HepG2 (cell line): ENCODE data around the gene PDLIM7. TPM values are rescaled to one million over a fixed set of nuclear protein-coding genes. Genes with fewer than 3 reads are reported as not detected.

ENCODE experiments used
- AGO1 ChIP-seq: fragments of 200-400 bp; formaldehyde crosslinking; IDR thresholded peaks from 2 replicates; pipeline ENCODE4 v1.6.1; 2017; ENCODE audit warnings: mild to moderate bottlenecking, low read depth, low read length, moderate library complexity; ENCODE audit not compliant: poor library complexity, severe bottlenecking
- BCL3 ChIP-seq: sonication (generic); formaldehyde crosslinking; IDR thresholded peaks from 2 replicates; pipeline ENCODE4 v1.5.1; 2020; ENCODE audit warnings: mild to moderate bottlenecking, missing genetic modification reagents, moderate library complexity
- CBFB ChIP-seq: sonication (generic); formaldehyde crosslinking; IDR thresholded peaks from 2 replicates; pipeline ENCODE4 v1.4.0; 2020; ENCODE audit warnings: missing genetic modification reagents
- CHCHD3 ChIP-seq: sonication (generic); formaldehyde crosslinking; IDR thresholded peaks from 2 replicates; pipeline ENCODE4 v1.8.0; 2022; ENCODE audit warnings: mild to moderate bottlenecking, missing genetic modification reagents, moderate library complexity
- GABPB1 ChIP-seq: IDR thresholded peaks from 2 replicates; pipeline ENCODE4 v1.6.1; 2016; ENCODE audit warnings: mild to moderate bottlenecking, missing genetic modification reagents, moderate library complexity, missing compliant biosample characterization
- GLMP ChIP-seq: sonication (generic); formaldehyde crosslinking; IDR thresholded peaks from 2 replicates; pipeline ENCODE4 v1.9.0; 2021; ENCODE audit warnings: missing genetic modification reagents, mild to moderate bottlenecking, borderline replicate concordance
- KAT8 ChIP-seq: IDR thresholded peaks from 2 replicates; pipeline ENCODE4 v1.6.1; 2016; ENCODE audit warnings: missing genetic modification reagents, missing compliant biosample characterization
- KMT2A ChIP-seq: sonication (generic); formaldehyde crosslinking; IDR thresholded peaks from 2 replicates; pipeline ENCODE4 v1.4.0; 2020; ENCODE audit warnings: missing genetic modification reagents
- LCORL ChIP-seq, 2 experiments: fragments of 450-650 bp in 1 of 2; sonication (generic) in 1 of 2; formaldehyde crosslinking in 1 of 2; IDR thresholded peaks; 2 replicates each; pipeline versions ENCODE4 v1.5.0 to v1.6.1; 2017 to 2020; ENCODE audit warnings: antibody characterized with exemption in 1 of 2, missing genetic modification reagents in 1 of 2
- NONO ChIP-seq, 2 experiments: fragments of 450-650 bp in 1 of 2; sonication (generic) in 1 of 2; formaldehyde crosslinking in 1 of 2; IDR thresholded peaks in 1 of 2; conservative IDR thresholded peaks in 1 of 2; 2 replicates each; pipeline versions ENCODE4 v1.6.1 to v1.8.0; 2017 to 2022; ENCODE audit warnings: mild to moderate bottlenecking in 1 of 2, missing genetic modification reagents in 1 of 2, moderate library complexity in 1 of 2
- PHF8 ChIP-seq: sonication (generic); formaldehyde crosslinking; IDR thresholded peaks from 2 replicates; pipeline ENCODE4 v1.5.0; 2020; ENCODE audit warnings: missing genetic modification reagents
- POLR2A ChIP-seq, 2 experiments: IDR thresholded peaks; 2 replicates each; pipeline ENCODE4 v1.6.1; 2011; ENCODE audit warnings: low read depth in 2 of 2, low read length in 2 of 2, mild to moderate bottlenecking in 1 of 2, moderate library complexity in 1 of 2; ENCODE audit not compliant: insufficient read depth in 1 of 2
- POLR2G ChIP-seq: fragments of 200-400 bp; formaldehyde crosslinking; IDR thresholded peaks from 2 replicates; pipeline ENCODE4 v1.6.1; 2018; ENCODE audit warnings: mild to moderate bottlenecking, low read depth, low read length, moderate library complexity
- PPARG ChIP-seq: conservative IDR thresholded peaks from 2 replicates; pipeline ENCODE4 v1.6.1; 2016; ENCODE audit warnings: missing biosample characterization, missing genetic modification reagents
- SPEN ChIP-seq: sonication (generic); formaldehyde crosslinking; IDR thresholded peaks from 2 replicates; pipeline ENCODE4 v1.5.1; 2020; ENCODE audit warnings: low read depth, mild to moderate bottlenecking, missing genetic modification reagents
- STAG1 ChIP-seq: sonication (generic); formaldehyde crosslinking; IDR thresholded peaks from 2 replicates; pipeline ENCODE4 v1.4.0; 2020; ENCODE audit warnings: missing genetic modification reagents
- THRA ChIP-seq: sonication (generic); formaldehyde crosslinking; IDR thresholded peaks from 2 replicates; pipeline ENCODE4 v1.4.0; 2020; ENCODE audit warnings: missing genetic modification reagents, borderline replicate concordance
- ZBTB26 ChIP-seq: IDR thresholded peaks from 2 replicates; pipeline ENCODE4 v1.6.1; 2016; ENCODE audit warnings: missing compliant biosample characterization, missing genetic modification reagents, borderline replicate concordance
- ZC3H13 ChIP-seq: sonication (generic); formaldehyde crosslinking; IDR thresholded peaks from 2 replicates; pipeline ENCODE4 v1.8.1; 2023; ENCODE audit warnings: mild to moderate bottlenecking, missing genetic modification reagents, moderate library complexity
- ZNF343 ChIP-seq: sonication (generic); formaldehyde crosslinking; IDR thresholded peaks from 2 replicates; pipeline ENCODE4 v1.4.0; 2020; ENCODE audit warnings: mild to moderate bottlenecking, missing genetic modification reagents
- ZNF430 ChIP-seq: sonication (generic); formaldehyde crosslinking; IDR thresholded peaks from 2 replicates; pipeline ENCODE4 v1.9.0; 2021; ENCODE audit warnings: mild to moderate bottlenecking, missing genetic modification reagents
- ZNF431 ChIP-seq: sonication (generic); formaldehyde crosslinking; IDR thresholded peaks from 2 replicates; pipeline ENCODE4 v1.9.0; 2022; ENCODE audit warnings: missing genetic modification reagents, low read depth, mild to moderate bottlenecking, borderline replicate concordance
- ZNF564 ChIP-seq: sonication (generic); formaldehyde crosslinking; IDR thresholded peaks from 2 replicates; pipeline ENCODE4 v1.8.1; 2023; ENCODE audit warnings: mild to moderate bottlenecking, missing genetic modification reagents
- ZNF879 ChIP-seq: sonication (generic); formaldehyde crosslinking; IDR thresholded peaks from 2 replicates; pipeline ENCODE4 v1.8.1; 2023; ENCODE audit warnings: missing genetic modification reagents
- polyA plus RNA-seq, 8 experiments: library from polyadenylated mRNA; depleted of rRNA in 3 of 8; stranded (reverse) in 7 of 8; unstranded in 1 of 8; fragments of >200 nt; fragmentation: Illumina TruSeq in 4 of 8; extraction: Trizol in 4 of 8; gene quantifications; 2 replicates each; pipeline versions ENCODE4 v1.2.1 to v1.2.3, GENCODE V29; 2011 to 2016; ENCODE audit warnings: low read depth in 4 of 8, missing spikeins in 1 of 8, mixed read lengths in 1 of 8; ENCODE audit not compliant: insufficient read depth in 1 of 8
- total RNA-seq, 5 experiments: library from RNA; depleted of rRNA; stranded (reverse); fragments of >200 nt; fragmentation: Illumina TruSeq; extraction: Trizol; gene quantifications; 2 replicates each; pipeline ENCODE4 v1.2.3, GENCODE V29; 2016; ENCODE audit warnings: low read depth in 1 of 5

PDLIM7 gene
- total and polyA plus RNA-seq, 2 of the 13 experiments (the other 11 are each of a cell fraction or from before 2014, with no cell fraction given), result 21.1 to 31.3 TPM

- TF ChIP-seq THRA (CRISPR knock-in tag) (0 out of 2 replicates have a peak, but pooled peaks have one; percentile 18), ZNF343 (CRISPR knock-in tag) (no peak), PHF8 (CRISPR knock-in tag) (no peak), ZNF564 (CRISPR knock-in tag) (0 out of 2 replicates have a peak, but pooled peaks have one; percentile 50), GABPB1 (0 out of 2 replicates have a peak, but pooled peaks have one; percentile 23), CHCHD3 (CRISPR knock-in tag) (peak; percentile 73; the same call in 1 of the 2 replicates), ZC3H13 (CRISPR knock-in tag) (0 out of 2 replicates have a peak, but pooled peaks have one; percentile 17), AGO1 (peak; percentile 97), LCORL (IDR thresholded peaks at IDR 0.05) (no peak), LCORL (CRISPR knock-in tag; IDR thresholded peaks at IDR 0.05) (no peak), BCL3 (CRISPR knock-in tag) (peak; percentile 69; the same call in 1 of the 2 replicates), NONO (IDR thresholded peaks at IDR 0.05) (no peak), NONO (CRISPR knock-in tag; conservative IDR thresholded peaks at IDR 0.05) (0 out of 2 replicates have a peak, but pooled peaks have one; percentile 23), SPEN (CRISPR knock-in tag) (0 out of 2 replicates have a peak, but pooled peaks have one; percentile 10), PPARG (CRISPR knock-in tag) (no peak), POLR2A (IDR thresholded peaks at IDR 0.05; ENCODE audit: insufficient read depth in 1 of 2, low read depth in 2 of 2, low read length in 2 of 2) (peak in 1 of 2 experiments; percentile 41; a peak in 1 of 4 replicates), STAG1 (peak; percentile 19; the same call in 1 of the 2 replicates), KAT8 (CRISPR knock-in tag) (no peak), GLMP (CRISPR knock-in tag) (no peak), KMT2A (CRISPR knock-in tag) (0 out of 2 replicates have a peak, but pooled peaks have one; percentile 14), CBFB (CRISPR knock-in tag) (0 out of 2 replicates have a peak, but pooled peaks have one; percentile 33), ZNF879 (CRISPR knock-in tag) (0 out of 2 replicates have a peak, but pooled peaks have one; percentile 1), ZNF430 (0 out of 2 replicates have a peak, but pooled peaks have one; percentile 20), POLR2G (peak; percentile 50), ZBTB26 (0 out of 2 replicates have a peak, but pooled peaks have one; percentile 14), ZNF431 (CRISPR knock-in tag) (0 out of 2 replicates have a peak, but pooled peaks have one; percentile 49)
These were observed 51.0 kb downstream of the PDLIM7 start, which contains the start of gene PRR7 (continued) for GRCh38 chr5:177446200-177447065.
